Measurements from ENCODE around the gene TMEM131L.
"Not testable (repeated sequence)": the region's sequence is repeated elsewhere in the genome, so short reads cannot be mapped to it uniquely, and the experiment has no call there.

Gene TMEM131L

DNA sequence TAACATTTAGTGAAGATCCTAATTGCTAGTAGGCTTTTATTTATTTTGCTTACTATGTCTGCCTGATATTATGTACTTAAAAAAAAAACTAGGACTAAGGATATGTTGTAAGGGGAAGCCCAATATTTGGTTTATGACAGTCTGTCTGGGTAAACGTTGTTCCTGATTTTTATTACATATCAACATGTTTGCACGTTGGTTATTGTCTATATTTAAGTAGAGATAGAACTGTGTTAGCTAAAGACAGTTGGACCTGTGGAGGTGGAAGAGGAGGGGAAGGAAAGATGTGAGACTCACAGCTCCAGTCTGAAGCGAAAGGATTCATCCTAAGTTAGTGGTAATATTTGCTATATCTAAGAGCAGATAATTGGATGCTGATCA lies 90.3 kb downstream of the TMEM131L start:
- TF ChIP-seq, protein P1, sequence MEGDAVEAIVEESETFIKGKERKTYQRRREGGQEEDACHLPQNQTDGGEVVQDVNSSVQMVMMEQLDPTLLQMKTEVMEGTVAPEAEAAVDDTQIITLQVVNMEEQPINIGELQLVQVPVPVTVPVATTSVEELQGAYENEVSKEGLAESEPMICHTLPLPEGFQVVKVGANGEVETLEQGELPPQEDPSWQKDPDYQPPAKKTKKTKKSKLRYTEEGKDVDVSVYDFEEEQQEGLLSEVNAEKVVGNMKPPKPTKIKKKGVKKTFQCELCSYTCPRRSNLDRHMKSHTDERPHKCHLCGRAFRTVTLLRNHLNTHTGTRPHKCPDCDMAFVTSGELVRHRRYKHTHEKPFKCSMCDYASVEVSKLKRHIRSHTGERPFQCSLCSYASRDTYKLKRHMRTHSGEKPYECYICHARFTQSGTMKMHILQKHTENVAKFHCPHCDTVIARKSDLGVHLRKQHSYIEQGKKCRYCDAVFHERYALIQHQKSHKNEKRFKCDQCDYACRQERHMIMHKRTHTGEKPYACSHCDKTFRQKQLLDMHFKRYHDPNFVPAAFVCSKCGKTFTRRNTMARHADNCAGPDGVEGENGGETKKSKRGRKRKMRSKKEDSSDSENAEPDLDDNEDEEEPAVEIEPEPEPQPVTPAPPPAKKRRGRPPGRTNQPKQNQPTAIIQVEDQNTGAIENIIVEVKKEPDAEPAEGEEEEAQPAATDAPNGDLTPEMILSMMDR (IDR thresholded peaks at IDR 0.05; ENCODE audit: low read depth, low read length), result no peak
- no peak overlapping the region for H3K4me3 ChIP-seq (ENCODE audit: low read depth, low read length)

DNA sequence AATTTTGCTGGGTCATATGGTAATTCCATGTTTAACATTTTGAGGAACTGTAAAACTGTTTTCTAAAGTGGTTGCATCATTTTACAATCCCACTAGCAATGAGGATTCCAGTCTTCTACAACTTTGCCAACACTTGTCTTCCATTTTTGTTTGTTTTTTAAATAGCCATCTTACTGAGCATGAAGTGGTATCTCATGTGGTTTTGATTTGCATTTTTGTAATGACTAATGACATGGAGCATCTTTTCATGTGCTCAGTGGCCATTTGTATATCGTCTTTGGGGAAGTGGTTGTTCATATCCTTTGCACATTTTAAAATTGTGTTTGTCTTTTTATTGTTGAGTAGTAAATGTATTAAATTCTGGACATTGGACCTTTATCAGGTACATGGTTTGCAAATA lies 94.7 kb downstream of the TMEM131L start:
- no peak overlapping the region for H3K4me3 ChIP-seq (ENCODE audit: low read depth, low read length)
- TF ChIP-seq, protein P1 (IDR thresholded peaks at IDR 0.05; ENCODE audit: low read depth, low read length), result no peak

DNA sequence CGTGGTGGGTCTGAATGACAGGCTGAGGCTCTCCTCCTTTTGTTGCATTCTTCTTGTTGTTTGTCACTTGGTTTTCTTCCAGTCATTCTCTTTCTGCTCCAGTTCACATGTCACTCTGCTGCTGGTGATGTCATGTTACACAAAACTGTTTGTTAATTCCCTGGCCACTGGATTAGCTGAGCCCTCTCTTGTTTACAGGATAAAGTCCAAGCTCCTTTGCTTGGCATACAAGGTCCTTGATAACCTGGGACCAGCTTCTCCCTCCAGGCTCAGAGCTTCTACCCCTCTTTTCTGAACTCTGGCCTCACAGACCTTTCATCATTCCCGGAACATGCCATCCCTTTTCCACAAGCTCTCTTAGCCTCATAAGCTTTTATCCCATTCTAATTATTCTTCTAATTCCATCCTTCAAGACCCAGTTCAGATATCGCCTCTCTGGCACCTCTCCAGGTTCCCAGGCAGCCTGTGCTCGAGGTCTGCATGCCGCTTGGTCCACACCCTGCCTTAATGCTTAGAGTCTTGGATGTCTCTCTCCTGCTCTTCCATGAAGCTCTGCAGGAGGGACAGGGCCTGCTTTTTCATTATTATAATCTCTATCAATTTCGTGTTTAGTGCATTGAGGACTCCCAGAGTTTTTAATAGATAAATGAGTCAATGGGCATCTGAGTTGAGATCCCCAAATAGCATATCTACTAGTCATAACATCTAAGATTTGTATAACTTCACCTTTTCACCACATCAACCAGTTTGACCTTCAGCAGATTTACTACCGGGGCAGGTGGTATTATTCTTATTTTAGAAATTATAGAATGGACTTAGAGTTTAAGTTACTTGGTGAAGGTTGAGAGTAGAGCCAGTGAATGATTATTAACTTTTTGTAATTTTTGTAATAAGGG lies 98.7 kb downstream of the TMEM131L start:
- TF ChIP-seq, protein P1 (IDR thresholded peaks at IDR 0.05; ENCODE audit: low read depth, low read length), result no peak
- H3K4me3 ChIP-seq (ENCODE audit: low read depth, low read length), result no peak overlapping the region

DNA sequence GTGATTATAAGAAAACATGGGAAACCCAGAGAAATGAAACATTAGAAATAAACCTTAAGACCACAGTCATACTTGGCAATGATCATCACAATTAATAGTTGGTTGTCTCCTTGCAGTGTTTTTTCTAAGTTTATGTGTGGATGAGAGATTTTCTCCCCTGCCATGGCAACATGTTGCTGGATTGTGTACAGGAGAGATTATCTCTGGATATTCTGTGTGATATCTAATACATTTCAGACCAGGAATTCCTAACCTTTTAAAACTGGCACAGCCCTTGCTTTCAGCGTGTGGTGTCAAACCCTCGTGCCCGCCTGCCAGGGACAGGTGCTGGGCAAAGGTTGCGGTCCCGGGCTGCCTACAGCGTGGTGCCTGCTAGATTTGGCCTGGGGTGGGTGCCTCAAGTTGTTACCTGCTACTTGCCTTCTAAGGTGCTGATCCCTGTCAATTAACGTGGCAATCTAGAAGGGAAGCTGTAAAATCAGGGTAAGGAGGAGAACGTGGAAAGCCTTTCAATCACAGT lies 100.5 kb downstream of the TMEM131L start:
- H3K4me3 ChIP-seq (ENCODE audit: low read depth, low read length), result no peak overlapping the region
- TF ChIP-seq, protein P1 (IDR thresholded peaks at IDR 0.05; ENCODE audit: low read depth, low read length), result no peak

DNA sequence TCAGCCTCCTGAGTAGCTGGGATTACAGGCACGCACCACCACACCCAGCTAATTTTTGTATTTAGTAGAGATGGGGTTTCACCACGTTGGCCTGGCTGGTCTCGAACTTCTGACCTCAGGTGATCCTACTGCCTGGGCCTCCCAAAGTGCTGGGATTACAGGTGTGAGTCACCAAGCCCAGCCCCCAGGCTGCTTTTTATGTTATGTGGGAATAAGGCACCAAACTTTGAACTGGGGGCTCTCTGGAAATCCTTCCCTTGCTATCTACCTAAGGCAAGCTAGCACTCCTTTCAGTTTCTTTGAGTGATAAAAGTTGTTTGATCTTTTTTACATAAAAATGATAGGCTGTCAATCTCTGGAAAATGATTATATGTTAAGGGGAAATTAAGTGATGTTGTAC lies 101.5 kb downstream of the TMEM131L start:
- H3K4me3 ChIP-seq (ENCODE audit: low read depth, low read length), result not testable (repeated sequence)

DNA sequence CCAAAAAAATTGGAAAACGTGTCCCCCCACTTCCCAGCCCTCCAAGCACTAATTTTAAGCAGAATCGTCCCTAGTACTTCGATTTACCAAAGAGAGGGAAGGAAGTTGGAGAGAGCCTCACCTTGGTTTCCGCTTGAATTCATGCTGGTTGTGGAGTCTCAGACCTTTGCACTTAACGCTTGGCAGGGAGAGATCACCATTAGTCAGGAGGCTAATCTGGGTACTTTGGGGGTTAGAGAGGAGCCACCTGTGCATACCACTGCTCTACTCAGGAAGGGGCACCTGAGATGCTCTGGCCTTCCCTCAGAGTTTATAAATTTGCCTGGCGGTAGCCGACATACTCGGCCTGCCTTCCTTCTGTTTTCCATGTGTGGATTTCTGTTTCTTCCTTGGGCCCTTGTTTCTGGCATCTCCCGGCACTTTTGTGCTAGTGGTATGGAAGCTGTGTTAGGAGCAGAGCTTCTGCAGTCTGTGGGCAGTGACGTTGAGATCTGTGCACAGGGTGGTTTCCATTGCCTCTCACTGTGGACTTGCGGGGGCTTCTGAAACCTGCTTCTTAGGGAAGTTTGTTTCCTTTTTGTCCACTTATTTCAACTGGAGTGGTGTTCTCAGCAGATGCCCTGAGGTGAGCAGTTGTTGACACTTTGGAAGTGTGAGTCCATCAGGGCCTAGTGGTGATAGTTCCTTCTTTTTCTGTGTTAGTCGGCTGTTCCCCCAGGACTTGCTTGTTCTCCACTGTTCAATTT lies 104.2 kb downstream of the TMEM131L start:
- H3K4me3 ChIP-seq (ENCODE audit: low read depth, low read length), result no peak overlapping the region
- TF ChIP-seq, protein P1 (IDR thresholded peaks at IDR 0.05; ENCODE audit: low read depth, low read length), result no peak

DNA sequence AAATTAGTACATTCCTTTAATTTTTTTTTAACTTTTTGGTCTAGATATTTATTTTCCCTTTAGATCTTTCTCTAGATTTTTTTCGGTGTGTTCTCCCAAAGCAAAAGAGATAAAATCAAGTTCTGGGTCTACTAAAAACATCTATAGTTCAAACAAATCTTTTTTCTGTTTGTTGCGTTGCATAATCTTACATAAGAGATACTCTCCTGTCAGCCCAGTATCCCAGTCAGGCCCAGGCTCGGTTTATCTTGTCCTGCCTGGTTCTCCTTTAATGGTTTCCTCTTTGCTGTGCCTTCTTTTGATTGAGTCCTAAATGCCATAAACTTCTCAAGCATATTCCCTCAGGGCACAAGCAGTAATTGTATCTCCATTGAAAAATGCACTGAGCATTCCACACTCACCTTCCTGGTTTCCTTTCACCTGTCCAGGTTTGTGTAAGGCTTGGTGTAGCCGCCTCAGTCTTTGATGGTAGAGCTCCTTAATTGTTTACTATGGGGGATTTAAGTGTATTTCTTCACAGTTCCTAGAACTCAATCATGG lies 104.9 kb downstream of the TMEM131L start:
- no peak overlapping the region for H3K4me3 ChIP-seq (ENCODE audit: low read depth, low read length)
- TF ChIP-seq, protein P1 (IDR thresholded peaks at IDR 0.05; ENCODE audit: low read depth, low read length), result no peak
